SK-N-SH (cell line): ENCODE results near the gene ZDHHC14. TPM values are rescaled to one million over a fixed set of nuclear protein-coding genes. Genes with fewer than 3 reads are reported as not detected.
"Not testable (repeated sequence)": the region's sequence is repeated elsewhere in the genome, so short reads cannot be mapped to it uniquely, and the experiment has no call there.

ENCODE experiments used
- CTCF ChIA-PET: fragments of 300-600, 350-600 bp; formaldehyde crosslinking; extraction: SDS; loops from one replicate; lab custom pipeline; 2021; lab: Yijun Ruan, JAX
- POLR2A ChIA-PET: fragments of 350-600 bp; sonication (Branson Sonifier 250); formaldehyde crosslinking; extraction: SDS; loops from one replicate; lab custom pipeline; 2020; ENCODE audit warnings: antibody characterized with exemption, inconsistent platforms; lab: Yijun Ruan, JAX
- DNase-seq: peaks from one replicate; pipeline ENCODE4 v3.0.0; 2012
- H2AFZ ChIP-seq: fragments of 200-600 bp; sonication (generic); 2 replicates; pipeline ENCODE4 v1.8.1; 2016; ENCODE audit warnings: antibody characterized with exemption, mild to moderate bottlenecking, low read depth
- H3F3A ChIP-seq: fragments of 200-600 bp; sonication (generic); replicated peaks from 2 replicates; pipeline ENCODE3; 2016; ENCODE audit warnings: antibody characterized with exemption, mild to moderate bottlenecking; ENCODE audit not compliant: insufficient read depth
- H3K27ac ChIP-seq, 2 experiments: fragments of 200-500 bp in 1 of 2; fragments of 200-600 bp in 1 of 2; sonication (Bioruptor generic) in 1 of 2; sonication (generic), shearing (Covaris generic) in 1 of 2; 2 replicates each; pipeline versions ENCODE4 v1.5.1 to v1.6.1; 2014 to 2016; ENCODE audit warnings: low read depth in 2 of 2, inconsistent platforms in 1 of 2, low read length in 1 of 2, mild to moderate bottlenecking in 1 of 2, mixed read lengths in 1 of 2
- H3K27me3 ChIP-seq: fragments of 200-600 bp; sonication (generic), shearing (Covaris generic); 2 replicates; pipeline ENCODE4 v1.6.1; 2016; ENCODE audit warnings: mixed run types; ENCODE audit not compliant: insufficient read depth
- H3K36me3 ChIP-seq, 2 experiments: fragments of 200-500 bp in 1 of 2; fragments of 200-600 bp in 1 of 2; sonication (Bioruptor generic) in 1 of 2; sonication (generic) in 1 of 2; replicated peaks in 1 of 2; 2 replicates each; pipeline versions ENCODE3 to v1.5.1; 2014 to 2016; ENCODE audit warnings: low read length in 1 of 2, mild to moderate bottlenecking in 1 of 2; ENCODE audit not compliant: insufficient read depth in 2 of 2, control insufficient read depth in 1 of 2
- H3K4me1 ChIP-seq, 2 experiments: fragments of 200-500 bp in 1 of 2; fragments of 200-600 bp in 1 of 2; sonication (Bioruptor generic) in 1 of 2; sonication (generic), shearing (Covaris generic) in 1 of 2; 2 replicates each; pipeline versions ENCODE4 v1.5.1 to v1.6.1; 2014 to 2016; ENCODE audit warnings: low read depth in 1 of 2, low read length in 1 of 2, mixed run types in 1 of 2; ENCODE audit not compliant: insufficient read depth in 2 of 2, control insufficient read depth in 1 of 2
- H3K4me2 ChIP-seq: fragments of 200-600 bp; sonication (generic), shearing (Covaris generic); 2 replicates; pipeline ENCODE4 v1.6.1; 2017; ENCODE audit warnings: mixed run types
- H3K4me3 ChIP-seq, 2 experiments: fragments of 200-500 bp in 1 of 2; fragments of 200-600 bp in 1 of 2; sonication (Bioruptor generic) in 1 of 2; sonication (generic), shearing (Covaris generic) in 1 of 2; 2 replicates each; pipeline versions ENCODE4 v1.5.1 to v1.8.1; 2014 to 2016; ENCODE audit warnings: low read depth in 2 of 2, inconsistent platforms in 1 of 2, low read length in 1 of 2, mild to moderate bottlenecking in 1 of 2, mixed read lengths in 1 of 2, moderate library complexity in 1 of 2
- H3K79me2 ChIP-seq: fragments of 200-600 bp; sonication (generic); 2 replicates; pipeline ENCODE4 v1.8.1; 2017; ENCODE audit warnings: mild to moderate bottlenecking; ENCODE audit not compliant: insufficient read depth
- H3K9ac ChIP-seq: fragments of 200-600 bp; sonication (generic); 2 replicates; pipeline ENCODE4 v1.6.1; 2017; ENCODE audit warnings: mixed run types
- H3K9me2 ChIP-seq: fragments of 200-600 bp; sonication (generic); 2 replicates; pipeline ENCODE4 v1.6.1; 2017; ENCODE audit warnings: mixed run types
- H3K9me3 ChIP-seq: fragments of 200-600 bp; sonication (generic); 2 replicates; pipeline ENCODE4 v1.6.1; 2017; ENCODE audit warnings: mixed run types, mild to moderate bottlenecking, moderate library complexity
- H4K20me1 ChIP-seq: fragments of 200-600 bp; sonication (generic); 2 replicates; pipeline ENCODE4 v1.6.1; 2017; ENCODE audit warnings: mild to moderate bottlenecking, mixed run types; ENCODE audit not compliant: insufficient read depth
- ELF1 ChIP-seq: IDR thresholded peaks from 2 replicates; pipeline ENCODE4 v1.4.0; 2012
- FOXJ3 ChIP-seq: sonication (generic); formaldehyde crosslinking; IDR thresholded peaks from 2 replicates; pipeline ENCODE4 v1.5.1; 2020; ENCODE audit warnings: mild to moderate bottlenecking, missing genetic modification reagents
- MEF2A ChIP-seq: IDR thresholded peaks from 2 replicates; pipeline ENCODE4 v1.4.0; 2012; ENCODE audit warnings: low read depth, borderline replicate concordance
- RFX5 ChIP-seq: IDR thresholded peaks from 2 replicates; pipeline ENCODE4 v1.6.1; 2012; ENCODE audit warnings: mild to moderate bottlenecking, improper control_type of control experiment, low read length
- SIN3A ChIP-seq: IDR thresholded peaks from 2 replicates; pipeline ENCODE4 v1.6.1; 2012; ENCODE audit warnings: low read depth, mild to moderate bottlenecking, low read length, moderate library complexity, borderline replicate concordance
- TEAD4 ChIP-seq: IDR thresholded peaks from 2 replicates; pipeline ENCODE4 v1.4.0; 2012; ENCODE audit warnings: mild to moderate bottlenecking, borderline replicate concordance; ENCODE audit not compliant: insufficient read depth
- whole genome bisulfite sequencing: methylation state at CpG from one replicate; pipeline ENCODE4 v1.1.6; 2017; ENCODE audit warnings: low lambda C conversion rate; 5-methylcytosine and 5-hydroxymethylcytosine counted together
- polyA plus RNA-seq, 3 experiments: library from polyadenylated mRNA; depleted of rRNA; stranded (reverse); fragments of >200 nt; gene quantifications; 2 replicates each; pipeline ENCODE4 v1.2.3, GENCODE V29; 2012
- TF ChIP-seq, protein P1 (sequence below): fragments of 150-350 bp; IDR thresholded peaks from 2 replicates; pipeline ENCODE4 v1.6.1; 2016; ENCODE audit warnings: mild to moderate bottlenecking, low read depth, low read length
- TF ChIP-seq, protein P2 (sequence below): IDR thresholded peaks from 2 replicates; pipeline ENCODE4 v1.4.0; 2012; ENCODE audit warnings: low read depth, borderline replicate concordance
- TF ChIP-seq, protein P3 (sequence below): IDR thresholded peaks from 2 replicates; pipeline ENCODE4 v1.6.1; 2012; ENCODE audit warnings: mild to moderate bottlenecking, low read depth, low read length, moderate library complexity
- TF ChIP-seq, protein P4 (sequence below): IDR thresholded peaks from 2 replicates; pipeline ENCODE4; 2012

The ZDHHC14 gene
- polyA plus RNA-seq, 1 of the 3 experiments (the other 2 are of a cell fraction) = 5.4 TPM

- Histone ChIP-seq H3F3A (no peaks in the 10 kb centered on the region), H3K4me2 (no peak overlapping the region), H4K20me1 (no peaks in the 10 kb centered on the region), H3K9me2 (no peaks in the 10 kb centered on the region), H3K27ac (no peak overlapping the region), H3K79me2 (no peaks in the 10 kb centered on the region), H2AFZ (no peak overlapping the region), H3K36me3 (no peaks in the 10 kb centered on the region), H3K9ac (no peak overlapping the region), H3K4me3 (no peak overlapping the region), H3K27me3 (no peaks in the 10 kb centered on the region), H3K9me3 (no peaks in the 10 kb centered on the region), H3K4me1 (no peaks in the 10 kb centered on the region)
- WGBS = 91% methylated on average over 3 of the region's 3 CpGs
- DNase-seq = no peak
- ChIA-PET POLR2A (no interaction called here), CTCF (interaction anchor here (0.6 kb wide), 1 partner anchor 123 kb away, joined by 3 read pairs; no protein-coding TSS in a partner anchor)
- TF ChIP-seq RFX5 (no peak), TEAD4 (no peak), ELF1 (no peak), MEF2A (no peak), FOXJ3 (CRISPR knock-in tag) (no peak), SIN3A (no peak)
- TF ChIP-seq, protein P1, sequence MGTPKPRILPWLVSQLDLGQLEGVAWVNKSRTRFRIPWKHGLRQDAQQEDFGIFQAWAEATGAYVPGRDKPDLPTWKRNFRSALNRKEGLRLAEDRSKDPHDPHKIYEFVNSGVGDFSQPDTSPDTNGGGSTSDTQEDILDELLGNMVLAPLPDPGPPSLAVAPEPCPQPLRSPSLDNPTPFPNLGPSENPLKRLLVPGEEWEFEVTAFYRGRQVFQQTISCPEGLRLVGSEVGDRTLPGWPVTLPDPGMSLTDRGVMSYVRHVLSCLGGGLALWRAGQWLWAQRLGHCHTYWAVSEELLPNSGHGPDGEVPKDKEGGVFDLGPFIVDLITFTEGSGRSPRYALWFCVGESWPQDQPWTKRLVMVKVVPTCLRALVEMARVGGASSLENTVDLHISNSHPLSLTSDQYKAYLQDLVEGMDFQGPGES = no peak
- TF ChIP-seq, protein P2, sequence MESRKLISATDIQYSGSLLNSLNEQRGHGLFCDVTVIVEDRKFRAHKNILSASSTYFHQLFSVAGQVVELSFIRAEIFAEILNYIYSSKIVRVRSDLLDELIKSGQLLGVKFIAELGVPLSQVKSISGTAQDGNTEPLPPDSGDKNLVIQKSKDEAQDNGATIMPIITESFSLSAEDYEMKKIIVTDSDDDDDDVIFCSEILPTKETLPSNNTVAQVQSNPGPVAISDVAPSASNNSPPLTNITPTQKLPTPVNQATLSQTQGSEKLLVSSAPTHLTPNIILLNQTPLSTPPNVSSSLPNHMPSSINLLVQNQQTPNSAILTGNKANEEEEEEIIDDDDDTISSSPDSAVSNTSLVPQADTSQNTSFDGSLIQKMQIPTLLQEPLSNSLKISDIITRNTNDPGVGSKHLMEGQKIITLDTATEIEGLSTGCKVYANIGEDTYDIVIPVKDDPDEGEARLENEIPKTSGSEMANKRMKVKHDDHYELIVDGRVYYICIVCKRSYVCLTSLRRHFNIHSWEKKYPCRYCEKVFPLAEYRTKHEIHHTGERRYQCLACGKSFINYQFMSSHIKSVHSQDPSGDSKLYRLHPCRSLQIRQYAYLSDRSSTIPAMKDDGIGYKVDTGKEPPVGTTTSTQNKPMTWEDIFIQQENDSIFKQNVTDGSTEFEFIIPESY = no peak
- TF ChIP-seq, protein P3, sequence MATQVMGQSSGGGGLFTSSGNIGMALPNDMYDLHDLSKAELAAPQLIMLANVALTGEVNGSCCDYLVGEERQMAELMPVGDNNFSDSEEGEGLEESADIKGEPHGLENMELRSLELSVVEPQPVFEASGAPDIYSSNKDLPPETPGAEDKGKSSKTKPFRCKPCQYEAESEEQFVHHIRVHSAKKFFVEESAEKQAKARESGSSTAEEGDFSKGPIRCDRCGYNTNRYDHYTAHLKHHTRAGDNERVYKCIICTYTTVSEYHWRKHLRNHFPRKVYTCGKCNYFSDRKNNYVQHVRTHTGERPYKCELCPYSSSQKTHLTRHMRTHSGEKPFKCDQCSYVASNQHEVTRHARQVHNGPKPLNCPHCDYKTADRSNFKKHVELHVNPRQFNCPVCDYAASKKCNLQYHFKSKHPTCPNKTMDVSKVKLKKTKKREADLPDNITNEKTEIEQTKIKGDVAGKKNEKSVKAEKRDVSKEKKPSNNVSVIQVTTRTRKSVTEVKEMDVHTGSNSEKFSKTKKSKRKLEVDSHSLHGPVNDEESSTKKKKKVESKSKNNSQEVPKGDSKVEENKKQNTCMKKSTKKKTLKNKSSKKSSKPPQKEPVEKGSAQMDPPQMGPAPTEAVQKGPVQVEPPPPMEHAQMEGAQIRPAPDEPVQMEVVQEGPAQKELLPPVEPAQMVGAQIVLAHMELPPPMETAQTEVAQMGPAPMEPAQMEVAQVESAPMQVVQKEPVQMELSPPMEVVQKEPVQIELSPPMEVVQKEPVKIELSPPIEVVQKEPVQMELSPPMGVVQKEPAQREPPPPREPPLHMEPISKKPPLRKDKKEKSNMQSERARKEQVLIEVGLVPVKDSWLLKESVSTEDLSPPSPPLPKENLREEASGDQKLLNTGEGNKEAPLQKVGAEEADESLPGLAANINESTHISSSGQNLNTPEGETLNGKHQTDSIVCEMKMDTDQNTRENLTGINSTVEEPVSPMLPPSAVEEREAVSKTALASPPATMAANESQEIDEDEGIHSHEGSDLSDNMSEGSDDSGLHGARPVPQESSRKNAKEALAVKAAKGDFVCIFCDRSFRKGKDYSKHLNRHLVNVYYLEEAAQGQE = no peak
- TF ChIP-seq, protein P4, sequence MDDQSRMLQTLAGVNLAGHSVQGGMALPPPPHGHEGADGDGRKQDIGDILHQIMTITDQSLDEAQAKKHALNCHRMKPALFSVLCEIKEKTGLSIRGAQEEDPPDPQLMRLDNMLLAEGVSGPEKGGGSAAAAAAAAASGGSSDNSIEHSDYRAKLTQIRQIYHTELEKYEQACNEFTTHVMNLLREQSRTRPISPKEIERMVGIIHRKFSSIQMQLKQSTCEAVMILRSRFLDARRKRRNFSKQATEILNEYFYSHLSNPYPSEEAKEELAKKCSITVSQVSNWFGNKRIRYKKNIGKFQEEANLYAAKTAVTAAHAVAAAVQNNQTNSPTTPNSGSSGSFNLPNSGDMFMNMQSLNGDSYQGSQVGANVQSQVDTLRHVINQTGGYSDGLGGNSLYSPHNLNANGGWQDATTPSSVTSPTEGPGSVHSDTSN = no peak
Measured at GRCh38 chr6:157407646-157408045, 26.7 kb downstream of the ZDHHC14 start.

DNA sequence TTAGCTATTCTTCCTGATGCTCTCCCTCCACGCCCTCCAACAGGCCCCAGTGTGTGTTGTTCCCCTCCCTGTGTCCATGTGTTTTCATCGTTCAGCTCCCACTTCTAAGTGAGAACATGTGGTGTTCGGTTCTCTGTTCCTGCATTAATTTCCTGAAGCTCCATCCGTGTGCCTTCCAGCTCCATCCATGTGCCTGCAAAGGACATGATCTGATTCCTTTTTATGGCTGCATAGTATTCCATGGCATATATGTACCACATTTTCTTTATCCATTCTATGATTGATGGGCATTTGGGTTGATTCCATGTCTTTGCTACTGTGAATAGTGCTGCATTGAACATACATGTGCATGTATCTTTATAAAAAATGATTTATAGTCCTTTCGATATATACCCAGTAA lies 27.4 kb downstream of the ZDHHC14 start:
- H2AFZ ChIP-seq, H3K4me3 ChIP-seq, CTCF ChIA-PET, H3K36me3 ChIP-seq, H3K4me1 ChIP-seq, H3K27ac ChIP-seq, H3K79me2 ChIP-seq, DNase-seq, H3K9ac ChIP-seq, H4K20me1 ChIP-seq, H3K4me2 ChIP-seq, H3K27me3 ChIP-seq, H3F3A ChIP-seq, POLR2A ChIA-PET, H3K9me2 ChIP-seq, H3K9me3 ChIP-seq: not testable (repeated sequence)
- 80% methylated on average over 5 of the region's 5 CpGs for WGBS
